Ectodermal cell (in vitro differentiated cells): ENCODE results near the gene PIEZO1.
"Not testable (repeated sequence)": the region's sequence is repeated elsewhere in the genome, so short reads cannot be mapped to it uniquely, and the experiment has no call there.

Experiments used
- H3K27ac ChIP-seq: 2 replicates; pipeline ENCODE4 v1.7.0; 2013; ENCODE audit warnings: mild to moderate bottlenecking, low read depth, low read length; ENCODE audit not compliant: insufficient read depth, poor library complexity, severe bottlenecking
- H3K27me3 ChIP-seq: 2 replicates; pipeline ENCODE4 v1.7.0; 2013; ENCODE audit warnings: mild to moderate bottlenecking, low read length; ENCODE audit not compliant: insufficient read depth, control insufficient read depth, poor library complexity, severe bottlenecking
- H3K36me3 ChIP-seq: one replicate; pipeline ENCODE4 v1.7.0; 2013; ENCODE audit warnings: low read length; ENCODE audit not compliant: control insufficient read depth, insufficient read depth
- H3K4me1 ChIP-seq: one replicate; pipeline ENCODE4 v1.7.0; 2013; ENCODE audit warnings: low read length; ENCODE audit not compliant: control insufficient read depth, insufficient read depth
- H3K4me3 ChIP-seq: 2 replicates; pipeline ENCODE4 v1.7.0; 2013; ENCODE audit warnings: low read depth, low read length, control low read depth; ENCODE audit not compliant: insufficient read depth
- H3K9me3 ChIP-seq: 2 replicates; pipeline ENCODE4 v1.7.0; 2013; ENCODE audit warnings: mild to moderate bottlenecking, low read length, moderate library complexity; ENCODE audit not compliant: control insufficient read depth
- WGBS, 2 experiments: methylation state at CpG; one replicate each; pipeline ENCODE4 v1.1.7; 2013; ENCODE audit warnings: missing lambda C conversion rate in 2 of 2; 5-methylcytosine and 5-hydroxymethylcytosine counted together

PIEZO1 gene

DNA sequence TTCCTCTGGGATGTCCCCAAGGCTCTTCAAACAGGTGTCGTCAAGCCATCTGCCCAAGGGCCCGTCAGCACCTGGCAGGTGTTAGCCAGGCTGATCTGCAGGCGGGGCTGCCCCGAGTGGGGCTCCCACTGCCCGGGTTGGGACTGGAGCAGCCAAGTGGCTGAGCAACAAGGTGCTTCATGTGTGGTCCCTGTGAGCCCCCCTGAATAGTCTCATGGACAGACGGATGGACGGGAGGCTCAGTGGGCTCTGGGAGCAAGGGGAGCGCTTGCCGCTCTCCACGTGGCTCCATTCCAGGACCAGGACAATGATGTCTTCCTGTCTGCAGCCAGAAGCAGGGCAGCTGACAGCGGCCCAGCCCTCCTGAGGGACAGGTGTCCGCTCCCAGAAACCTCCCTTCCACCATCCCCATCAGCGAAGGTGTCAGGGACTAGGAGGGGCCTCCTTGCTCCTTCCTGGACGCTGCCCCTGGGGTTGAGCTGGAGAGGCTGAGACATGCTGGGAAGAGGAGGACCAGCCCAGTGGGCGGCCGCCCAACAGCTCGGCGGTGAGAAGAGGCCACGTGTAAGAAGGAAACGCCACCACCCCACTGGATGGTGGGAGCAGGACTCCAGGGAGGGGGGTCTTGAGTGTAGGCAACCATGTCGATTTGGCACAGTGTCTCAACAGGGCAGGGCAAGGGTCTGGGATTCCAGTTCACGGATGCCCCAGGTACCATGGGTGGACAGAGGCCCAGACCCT lies 108.3 kb downstream of the PIEZO1 start:
- no peaks in the 10 kb centered on the region for H3K36me3 ChIP-seq
- H3K27me3 ChIP-seq, result no peaks in the 10 kb centered on the region
- no peak overlapping the region for H3K4me3 ChIP-seq
- no peak overlapping the region for H3K27ac ChIP-seq
- peaks cover 5% of the 10 kb centered on the region for H3K4me1 ChIP-seq
- WGBS, 2 experiments, result 91 to 96% methylated on average over 22 of the region's 22 CpGs
- no peaks in the 10 kb centered on the region for H3K9me3 ChIP-seq

DNA sequence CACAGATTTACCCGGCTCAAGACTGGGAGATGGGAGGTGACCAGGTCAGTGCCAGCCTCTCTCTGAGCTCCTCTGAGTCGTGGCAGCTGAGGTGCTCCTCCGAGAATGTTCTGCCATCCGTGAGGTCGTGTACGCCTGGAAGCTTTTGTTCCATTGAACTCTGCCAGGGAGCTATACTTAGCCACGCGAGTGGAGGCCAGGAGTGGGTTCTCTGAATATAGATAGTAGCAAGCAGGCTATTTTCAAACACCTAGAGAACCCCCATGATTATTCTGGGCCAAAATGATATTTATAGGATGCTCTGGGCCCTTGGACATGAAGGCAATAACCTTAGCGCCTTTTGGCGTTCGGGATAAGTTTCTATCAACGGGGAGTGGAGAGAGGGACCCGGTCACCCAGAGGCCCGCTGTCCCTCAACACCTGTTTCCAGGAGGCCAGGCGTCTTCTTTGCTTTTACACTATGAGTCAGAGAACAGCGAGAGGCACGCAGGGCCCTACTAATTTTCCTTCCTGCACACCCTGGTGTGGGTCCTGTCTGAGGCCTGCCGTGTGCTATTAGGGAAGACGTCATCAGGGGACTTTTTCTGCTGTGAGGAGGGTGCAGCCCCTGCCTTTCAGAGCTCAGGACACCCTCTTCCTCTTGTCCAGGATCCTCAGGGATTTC lies 111.2 kb downstream of the PIEZO1 start:
- no peaks in the 10 kb centered on the region for H3K27me3 ChIP-seq
- WGBS, 2 experiments, result 92 to 96% methylated on average over 19 of the region's 19 CpGs
- H3K4me3 ChIP-seq, result no peak overlapping the region
- no peaks in the 10 kb centered on the region for H3K36me3 ChIP-seq
- H3K27ac ChIP-seq, result no peak overlapping the region
- no peaks in the 10 kb centered on the region for H3K9me3 ChIP-seq
- H3K4me1 ChIP-seq, result peaks cover 5% of the 10 kb centered on the region

DNA sequence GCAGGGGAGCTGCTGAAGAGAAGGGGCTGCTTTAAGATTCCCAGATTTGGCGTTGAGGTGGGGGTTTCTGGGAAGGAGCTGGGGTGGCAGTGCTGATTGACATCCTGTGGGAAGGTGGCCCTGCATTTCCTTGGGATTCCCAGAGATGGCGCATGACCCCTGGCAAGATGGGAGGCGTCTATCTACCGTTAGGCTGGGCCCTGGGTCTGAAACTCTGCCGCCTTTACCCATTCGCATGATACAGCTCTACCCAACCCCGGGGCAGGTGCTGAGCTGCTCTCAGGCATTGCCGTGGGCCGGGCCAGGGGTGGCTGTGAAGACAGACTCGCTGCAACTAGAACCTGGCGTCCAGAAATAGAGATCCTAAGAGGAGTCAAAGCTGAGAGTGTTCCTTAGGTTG lies 112.2 kb downstream of the PIEZO1 start:
- Histone ChIP-seq H3K4me1 (peaks cover 5% of the 10 kb centered on the region), H3K9me3 (no peaks in the 10 kb centered on the region), H3K27me3 (no peaks in the 10 kb centered on the region), H3K4me3 (no peak overlapping the region), H3K27ac (no peak overlapping the region), H3K36me3 (no peaks in the 10 kb centered on the region)
- 31 to 32% methylated on average over 11 of the region's 11 CpGs for WGBS, 2 experiments

DNA sequence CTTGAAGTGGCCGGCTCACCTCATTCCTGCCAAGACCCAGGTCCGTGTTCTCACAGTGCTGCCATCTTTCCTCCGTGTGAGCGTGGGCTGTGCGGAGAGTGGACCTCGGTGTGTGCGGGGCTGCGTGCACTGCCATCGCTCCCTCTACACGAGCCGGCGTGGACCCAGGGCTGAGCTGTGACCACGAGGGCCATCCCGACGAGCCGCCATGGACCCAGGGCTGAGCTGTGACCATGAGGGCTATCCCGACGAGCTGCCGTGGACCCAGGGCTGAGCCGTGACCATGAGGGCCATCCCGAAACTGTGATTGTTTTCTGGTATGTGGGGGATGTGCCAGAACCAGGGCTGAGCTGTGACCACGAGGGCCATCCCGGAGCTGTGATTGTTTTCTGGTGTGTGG lies 113.2 kb downstream of the PIEZO1 start:
- H3K9me3 ChIP-seq, result no peaks in the 10 kb centered on the region
- H3K4me3 ChIP-seq, result no peak overlapping the region
- H3K36me3 ChIP-seq, result no peaks in the 10 kb centered on the region
- WGBS, 2 experiments, result 95 to 96% methylated on average over 23 of the region's 23 CpGs
- no peaks in the 10 kb centered on the region for H3K27me3 ChIP-seq
- no peak overlapping the region for H3K27ac ChIP-seq
- peaks cover 5% of the 10 kb centered on the region for H3K4me1 ChIP-seq

DNA sequence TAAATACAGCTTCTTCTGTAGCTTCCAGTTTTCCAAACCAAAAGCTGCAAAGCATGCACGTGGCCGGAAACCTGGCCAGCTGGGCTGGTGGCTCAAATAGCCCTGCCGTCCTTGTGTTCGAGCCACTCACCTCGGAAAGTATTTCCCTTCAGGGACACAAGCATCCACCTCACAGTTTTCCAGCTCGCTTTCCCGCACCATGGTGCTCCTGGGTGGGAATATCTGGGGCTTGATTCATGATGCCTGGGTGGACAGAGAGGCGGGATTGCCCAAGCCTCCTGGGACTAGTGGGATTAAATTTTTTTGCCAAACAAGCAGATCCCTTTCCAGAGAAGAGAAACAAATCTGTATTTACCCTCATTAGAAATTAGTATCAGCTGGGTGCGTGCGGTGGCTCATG lies 115.0 kb downstream of the PIEZO1 start:
- WGBS, 2 experiments, result 93 to 94% methylated on average over 10 of the region's 10 CpGs
- no peaks in the 10 kb centered on the region for H3K27me3 ChIP-seq
- H3K4me3 ChIP-seq, result no peak overlapping the region
- peaks cover 5% of the 10 kb centered on the region for H3K4me1 ChIP-seq
- no peak overlapping the region for H3K27ac ChIP-seq
- H3K9me3 ChIP-seq, result no peaks in the 10 kb centered on the region
- H3K36me3 ChIP-seq, result no peaks in the 10 kb centered on the region

- not testable (repeated sequence) for H3K27ac ChIP-seq, H3K4me3 ChIP-seq, H3K9me3 ChIP-seq, H3K36me3 ChIP-seq, H3K4me1 ChIP-seq, H3K27me3 ChIP-seq
- WGBS, 2 experiments, result 78 to 94% methylated on average over 6 to 7 of the region's 8 CpGs
These were observed 115.5 kb downstream of the PIEZO1 start for GRCh38 chr16:88669493-88669892.

- Histone ChIP-seq H3K9me3 (no peaks in the 10 kb centered on the region), H3K4me1 (peaks cover 2% of the 10 kb centered on the region), H3K36me3 (no peaks in the 10 kb centered on the region), H3K27ac (no peak overlapping the region), H3K4me3 (no peak overlapping the region), H3K27me3 (peaks cover 6% of the 10 kb centered on the region)
- WGBS, 2 experiments, result 72 to 79% methylated on average over 5 of the region's 5 CpGs
These were observed 117.6 kb downstream of the PIEZO1 start for GRCh38 chr16:88667461-88667860.

GRCh38 chr16:88665570-88665969 lies 119.5 kb downstream of the PIEZO1 start:
- peaks cover 6% of the 10 kb centered on the region for H3K27me3 ChIP-seq
- no peaks in the 10 kb centered on the region for H3K36me3 ChIP-seq
- H3K4me1 ChIP-seq, result no peaks in the 10 kb centered on the region
- 95 to 96% methylated on average over 3 of the region's 3 CpGs for WGBS, 2 experiments
- H3K9me3 ChIP-seq, result no peaks in the 10 kb centered on the region
- H3K27ac ChIP-seq, result no peak overlapping the region
- H3K4me3 ChIP-seq, result no peak overlapping the region
